Neural crest cell (in vitro differentiated cells): ENCODE measurements around the gene KLHDC4. TPM values are rescaled to one million over a fixed set of nuclear protein-coding genes. Genes with fewer than 3 reads are reported as not detected.
"Not testable (repeated sequence)": the region's sequence is repeated elsewhere in the genome, so short reads cannot be mapped to it uniquely, and the experiment has no call there.

ENCODE experiments used
- DNase-seq: peaks from one replicate; pipeline ENCODE4 v3.0.0; 2021; ENCODE audit warnings: low read depth, mixed read lengths, low spot score
- H3K27ac Mint-ChIP-seq: one replicate; pipeline ENCODE4 v1.8.0; 2021; ENCODE audit warnings: mild to moderate bottlenecking, mixed read lengths; ENCODE audit not compliant: unreplicated experiment
- H3K27me3 Mint-ChIP-seq: 2 replicates; pipeline ENCODE4 v1.8.0; 2021; ENCODE audit warnings: low read depth, mild to moderate bottlenecking, mixed read lengths
- H3K36me3 Mint-ChIP-seq: 2 replicates; pipeline ENCODE4 v1.8.0; 2021; ENCODE audit warnings: low read depth, mild to moderate bottlenecking, mixed read lengths
- H3K4me1 Mint-ChIP-seq: 2 replicates; pipeline ENCODE4 v1.8.0; 2021; ENCODE audit warnings: mixed read lengths
- H3K4me3 Mint-ChIP-seq: one replicate; pipeline ENCODE4 v1.8.0; 2021; ENCODE audit warnings: mild to moderate bottlenecking, mixed read lengths
- H3K9me3 Mint-ChIP-seq: 2 replicates; pipeline ENCODE4 v1.8.0; 2021; ENCODE audit warnings: mixed read lengths
- CTCF ChIP-seq: fragments of 200-600 bp; sonication (generic); conservative IDR thresholded peaks from 2 replicates; pipeline ENCODE4 v1.5.0; 2021; ENCODE audit warnings: antibody characterized with exemption, mild to moderate bottlenecking
- total RNA-seq: library from RNA; stranded (reverse); gene quantifications from 2 replicates; pipeline ENCODE4 v1.2.1, GENCODE V29; 2021

KLHDC4 gene
- total RNA-seq, 1 donor from 2014 or later, result 57.0 TPM

GRCh38 chr16:87780385-87780989 lies 14.7 kb upstream of the KLHDC4 start:
- Mint-ChIP-seq H3K9me3 (no peaks in the 10 kb centered on the region), H3K4me3 (no peak overlapping the region), H3K27me3 (peaks cover 2% of the 10 kb centered on the region), H3K4me1 (peaks cover 20% of the 10 kb centered on the region), H3K27ac (peak overlapping the region; percentile 43), H3K36me3 (no peaks in the 10 kb centered on the region)
- no peak for TF ChIP-seq CTCF
- DNase-seq, result no peak

- Mint-ChIP-seq H3K9me3 (no peaks in the 10 kb centered on the region), H3K4me1 (peaks cover 20% of the 10 kb centered on the region), H3K36me3 (no peaks in the 10 kb centered on the region), H3K27ac (peak overlapping the region; percentile 97), H3K4me3 (no peak overlapping the region), H3K27me3 (peaks cover 2% of the 10 kb centered on the region)
- TF ChIP-seq CTCF, result peak; percentile 99
- peak; percentile 95 for DNase-seq
Measured at GRCh38 chr16:87778830-87779579, 13.2 kb upstream of the KLHDC4 start.

- Mint-ChIP-seq H3K9me3 (no peaks in the 10 kb centered on the region), H3K36me3 (no peaks in the 10 kb centered on the region), H3K4me1 (peaks cover 20% of the 10 kb centered on the region), H3K4me3 (peak overlapping the region; percentile 41), H3K27me3 (peaks cover 2% of the 10 kb centered on the region), H3K27ac (peak overlapping the region; percentile 97)
- no peak for DNase-seq
- no peak for TF ChIP-seq CTCF
Measured at GRCh38 chr16:87778476-87778829, 12.7 kb upstream of the KLHDC4 start.

GRCh38 chr16:87773836-87774235 lies 8.1 kb upstream of the KLHDC4 start:
- not testable (repeated sequence) for DNase-seq, H3K27ac Mint-ChIP-seq, H3K9me3 Mint-ChIP-seq, H3K27me3 Mint-ChIP-seq, H3K4me3 Mint-ChIP-seq, H3K36me3 Mint-ChIP-seq
- H3K4me1 Mint-ChIP-seq, result peaks cover 14% of the 10 kb centered on the region

GRCh38 chr16:87767456-87767855 lies 1.7 kb upstream of the KLHDC4 start:
- H3K27me3 Mint-ChIP-seq, H3K9me3 Mint-ChIP-seq, H3K36me3 Mint-ChIP-seq, DNase-seq, H3K27ac Mint-ChIP-seq: not testable (repeated sequence)
- peak overlapping the region; percentile 82 for H3K4me3 Mint-ChIP-seq
- H3K4me1 Mint-ChIP-seq, result peaks cover 23% of the 10 kb centered on the region

GRCh38 chr16:87766485-87766797 lies 655 bp upstream of the KLHDC4 start:
- Mint-ChIP-seq H3K27me3 (no peaks in the 10 kb centered on the region), H3K36me3 (no peaks in the 10 kb centered on the region), H3K9me3 (no peaks in the 10 kb centered on the region), H3K27ac (no peak overlapping the region), H3K4me1 (peaks cover 27% of the 10 kb centered on the region), H3K4me3 (peak overlapping the region; percentile 99)
- no peak for DNase-seq
- TF ChIP-seq CTCF, result no peak
